Measurements from ENCODE around the gene TRAM2. TPM values are rescaled to one million over a fixed set of nuclear protein-coding genes. Genes with fewer than 3 reads are reported as not detected.

The TRAM2 gene
- total and polyA plus RNA-seq, 2 of the 4 experiments (the other 2 are of a cell fraction) = 77.2 to 95.7 TPM

GRCh38 chr6:52504782-52505136, 72.1 kb downstream of the TRAM2 start:
- Histone ChIP-seq H2AK9ac (replicated peaks; ENCODE audit: low read depth, low read length, poor library complexity) (peak overlapping the region; percentile 87), H4K5ac (ENCODE audit: low read depth, low read length) (peak overlapping the region; percentile 57; the same call in 1 of the 2 replicates), H3K9me3 (ENCODE audit: control insufficient read depth, insufficient read depth, low read length) (no peaks in the 10 kb centered on the region), H3K23ac (ENCODE audit: low read depth, low read length) (no peak overlapping the region), H3K79me1 (ENCODE audit: low read depth in 1 of 2, low read length in 2 of 2) (peaks cover 32 to 93% of the 10 kb centered on the region in 2 experiments), H3K27me3 (ENCODE audit: control insufficient read depth, insufficient read depth, low read length) (no peaks in the 10 kb centered on the region), H2BK120ac (ENCODE audit: low read depth, low read length) (peak overlapping the region; percentile 50; the same call in 1 of the 2 replicates), H2BK15ac (ENCODE audit: low read depth, low read length) (no peak overlapping the region), H2BK20ac (ENCODE audit: low read depth, low read length) (peak overlapping the region; percentile 5; the same call in 1 of the 2 replicates), H4K91ac (ENCODE audit: insufficient read depth, low read depth, low read length) (peak overlapping the region; percentile 79; the same call in 1 of the 2 replicates), H2AFZ (replicated peaks; ENCODE audit: low read length, poor library complexity) (no peak overlapping the region), H3K4me1 (ENCODE audit: control insufficient read depth, insufficient read depth, low read length) (peaks cover 30% of the 10 kb centered on the region), H3K14ac (replicated peaks; ENCODE audit: low read depth, low read length) (peak overlapping the region; percentile 22), H4K8ac (ENCODE audit: low read depth in 2 of 2, low read length in 2 of 2) (peak overlapping the region in 1 of 2 experiments; percentile 27; a peak in 2 of 4 replicates), H4K20me1 (ENCODE audit: insufficient read depth, low read length) (no peaks in the 10 kb centered on the region), H2AK5ac (ENCODE audit: low read depth, low read length) (peak overlapping the region; percentile 57; the same call in 1 of the 2 replicates), H3K4ac (ENCODE audit: low read depth, low read length) (peak overlapping the region; percentile 55; the same call in 1 of the 2 replicates), H3K9ac (ENCODE audit: low read depth, low read length) (no peak overlapping the region), H3K56ac (ENCODE audit: extremely low read depth, insufficient read depth, low read length) (no peak overlapping the region), H2BK5ac (ENCODE audit: low read depth, low read length, poor library complexity, severe bottlenecking) (peak overlapping the region; percentile 68), H3K4me2 (ENCODE audit: low read depth, low read length) (no peak overlapping the region), H3K18ac (ENCODE audit: low read depth, low read length) (no peak overlapping the region), H3K27ac (ENCODE audit: insufficient read depth, low read length) (no peak overlapping the region), H3K4me3 (ENCODE audit: insufficient read depth, low read depth, low read length) (no peak overlapping the region), H3K36me3 (ENCODE audit: control insufficient read depth, insufficient read depth, low read length) (peaks cover 85% of the 10 kb centered on the region), H3K9me1 (ENCODE audit: insufficient read depth, low read length) (peaks cover 50% of the 10 kb centered on the region)
- CTCF ChIA-PET = no interaction called here
- intact Hi-C loops (cut with micrococcal nuclease) (no loop called here), dilution Hi-C loops (cut with HindIII; ENCODE audit: low sequenced_read_pairs, unreplicated experiment) (no loop called here), in situ Hi-C loops (cut with MboI; ENCODE audit: low sequenced_read_pairs) (no loop called here)
- no CpG with 5 or more reads among the region's 10 CpGs for WGBS, 2 experiments (ENCODE audit: extremely low coverage in 2 of 2, insufficient read length in 1 of 2)
- DNase-seq = no peak
- POLR2A ChIA-PET (ENCODE audit: unreplicated experiment) = no interaction called here
- BruUV-seq (replicated peaks) = no TSS peak
- TF ChIP-seq CTCF (conservative IDR thresholded peaks at IDR 0.05; ENCODE audit: low read depth, low read length) (no peak), MAFK (IDR thresholded peaks at IDR 0.05; ENCODE audit: low read depth, low read length) (no peak), POLR2A (IDR thresholded peaks at IDR 0.05; ENCODE audit: low read depth, low read length) (no peak), BHLHE40 (IDR thresholded peaks at IDR 0.05; ENCODE audit: low read depth, low read length) (no peak), MAZ (IDR thresholded peaks at IDR 0.05; ENCODE audit: borderline replicate concordance, low read depth, low read length) (no peak), FOS (IDR thresholded peaks at IDR 0.05; ENCODE audit: low read depth, low read length) (no peak), SMC3 (IDR thresholded peaks at IDR 0.05; ENCODE audit: low read depth, low read length) (no peak), CHD1 (IDR thresholded peaks at IDR 0.05; ENCODE audit: low read depth, low read length) (no peak), CEBPB (IDR thresholded peaks at IDR 0.05; ENCODE audit: low read depth, low read length) (no peak)
- ATAC-seq (ENCODE audit: low read depth) = no peak

Measured in IMR-90 (cell line).